ENCODE measurements around the gene PEAK3.

The PEAK3 gene

GRCh38 chr19:2226051-2226839 is 55.7 kb downstream of the PEAK3 start:
- DNase-seq (ENCODE audit: low read depth in 1 of 2, low spot score in 1 of 2) = no peak

- DNase-seq (ENCODE audit: low read depth in 1 of 2, low spot score in 1 of 2) = no peak
These were observed 56.4 kb downstream of the PEAK3 start for GRCh38 chr19:2225415-2226050.

GRCh38 chr19:2224754-2225349 is 57.1 kb downstream of the PEAK3 start:
- DNase-seq (ENCODE audit: low read depth in 1 of 2, low spot score in 1 of 2) = no peak
